Lung microvascular endothelial cell (primary cell): ENCODE measurements around the gene VWA5B1. TPM values are rescaled to one million over a fixed set of nuclear protein-coding genes. Genes with fewer than 3 reads are reported as not detected.

Source experiments
- total RNA-seq: library from RNA; depleted of rRNA; stranded (reverse); fragments of >200 nt; gene quantifications from 2 replicates; pipeline ENCODE4 v1.2.1, GENCODE V29; 2014

The VWA5B1 gene
- total RNA-seq, 1 donor from 2014 or later = not detected

Other genes with a start within 250 kb of the VWA5B1 start
- under 0.01 and 0.44 TPM in 2 replicates for gene PLA2G5, start 220.7 kb upstream of the VWA5B1 start, total RNA-seq
- not detected in 2 replicates for gene PLA2G2D, start 171.3 kb upstream of the VWA5B1 start, total RNA-seq
- not detected in 2 replicates for gene PLA2G2F, start 151.6 kb upstream of the VWA5B1 start, total RNA-seq
- under 0.01 TPM in 1 of 2 replicates, not detected in the other for gene UBXN10, start 104.8 kb upstream of the VWA5B1 start, total RNA-seq
- gene PLA2G2C, start 104.4 kb upstream of the VWA5B1 start, total RNA-seq = not detected in 2 replicates
- 0.40 and 0.87 TPM in 2 replicates for gene CAMK2N1, start 195.3 kb downstream of the VWA5B1 start, total RNA-seq
- gene MUL1, start 217.3 kb downstream of the VWA5B1 start, total RNA-seq = 20.3 and 30.2 TPM in 2 replicates